AG10803 (cell line): ENCODE measurements around the gene INPP5K.

Experiments
- DNase-seq: peaks from one replicate; pipeline ENCODE4 v3.0.0; 2010; ENCODE audit warnings: low read depth
- H3K4me3 ChIP-seq: 2 replicates; pipeline ENCODE4 v1.5.1; 2011; ENCODE audit warnings: mild to moderate bottlenecking, low read length, control low read depth
- CTCF ChIP-seq: conservative IDR thresholded peaks from 2 replicates; pipeline ENCODE4 v1.5.1; 2011; ENCODE audit warnings: mild to moderate bottlenecking, low read length, control low read depth, inconsistent platforms

The INPP5K gene

DNA sequence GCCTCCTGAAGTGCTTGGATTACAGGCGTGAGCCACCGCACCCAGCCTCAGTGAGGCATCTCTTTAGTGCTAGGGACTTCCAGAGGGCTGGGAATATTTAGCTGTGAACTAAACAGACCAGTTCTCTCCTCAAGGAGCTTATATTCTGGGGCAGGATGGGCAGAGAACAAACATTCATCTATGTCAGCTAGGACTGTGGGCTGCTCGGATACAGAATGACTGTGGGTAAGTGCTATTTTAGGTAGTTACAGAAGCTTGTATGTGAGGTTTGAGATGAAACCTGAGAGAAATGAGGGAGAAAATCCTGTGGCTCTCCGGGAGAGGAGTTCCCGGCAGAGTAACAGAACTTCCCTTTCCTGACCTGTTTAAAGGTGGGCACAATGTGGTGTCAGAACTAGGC, 6.2 kb upstream of the INPP5K start:
- H3K4me3 ChIP-seq: no peak overlapping the region

DNA sequence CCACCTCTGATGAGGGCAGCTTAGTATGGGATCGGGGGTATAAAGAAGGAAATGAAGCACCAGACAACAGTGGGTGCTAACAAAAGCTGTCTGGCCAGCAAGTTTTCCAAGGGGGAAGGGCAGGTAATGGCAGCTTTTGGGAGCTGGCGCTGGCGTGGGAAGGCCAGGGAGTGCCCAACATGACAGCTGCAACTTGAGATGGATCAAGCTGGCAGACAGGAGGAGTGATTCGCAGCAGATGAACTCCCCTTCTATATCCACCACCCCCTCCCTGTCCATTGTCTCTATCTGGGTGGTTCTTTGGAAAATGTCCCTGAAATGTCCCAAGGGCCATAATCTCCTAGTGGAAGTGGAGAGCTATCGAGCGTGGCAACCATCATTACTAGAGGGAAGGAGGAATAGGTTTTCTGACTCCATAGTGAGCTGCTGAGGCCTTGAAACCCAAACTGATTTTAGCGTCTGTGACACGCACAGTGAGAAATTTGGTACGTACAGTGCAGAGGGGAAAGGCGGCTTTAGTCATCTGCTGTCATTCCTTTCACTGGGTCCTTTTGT, 4.8 kb upstream of the INPP5K start:
- DNase-seq: no peak
- H3K4me3 ChIP-seq: no peak overlapping the region
- no peak for TF ChIP-seq CTCF

More for the DNA sequence above, 6.2 kb upstream of the INPP5K start:
- TF ChIP-seq CTCF: no peak
- DNase-seq: no peak

- no peak overlapping the region for H3K4me3 ChIP-seq
- DNase-seq: no peak
- TF ChIP-seq CTCF: no peak
Measured at GRCh38 chr17:1519678-1520077, 3.3 kb upstream of the INPP5K start.

DNA sequence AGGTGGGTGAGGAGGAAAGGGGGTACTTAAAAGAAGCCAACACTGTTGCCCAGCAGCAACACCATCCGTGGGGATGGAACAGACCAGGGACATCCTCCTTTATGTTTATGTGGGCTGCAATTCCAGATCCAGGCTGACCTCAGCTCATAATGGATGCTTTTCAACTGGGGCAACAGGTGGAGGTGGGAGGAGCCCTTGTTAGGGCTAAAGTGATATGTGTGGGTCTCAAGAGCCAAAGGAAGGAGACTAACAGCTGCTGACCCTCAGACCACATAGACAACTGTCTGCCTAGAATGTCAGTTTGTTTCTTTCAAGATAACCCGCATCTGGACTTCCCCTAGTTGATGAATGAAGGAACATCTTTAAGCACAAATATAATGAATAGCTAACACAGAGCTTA, 2.0 kb upstream of the INPP5K start:
- no peak for TF ChIP-seq CTCF
- DNase-seq: no peak
- H3K4me3 ChIP-seq: no peak overlapping the region

DNA sequence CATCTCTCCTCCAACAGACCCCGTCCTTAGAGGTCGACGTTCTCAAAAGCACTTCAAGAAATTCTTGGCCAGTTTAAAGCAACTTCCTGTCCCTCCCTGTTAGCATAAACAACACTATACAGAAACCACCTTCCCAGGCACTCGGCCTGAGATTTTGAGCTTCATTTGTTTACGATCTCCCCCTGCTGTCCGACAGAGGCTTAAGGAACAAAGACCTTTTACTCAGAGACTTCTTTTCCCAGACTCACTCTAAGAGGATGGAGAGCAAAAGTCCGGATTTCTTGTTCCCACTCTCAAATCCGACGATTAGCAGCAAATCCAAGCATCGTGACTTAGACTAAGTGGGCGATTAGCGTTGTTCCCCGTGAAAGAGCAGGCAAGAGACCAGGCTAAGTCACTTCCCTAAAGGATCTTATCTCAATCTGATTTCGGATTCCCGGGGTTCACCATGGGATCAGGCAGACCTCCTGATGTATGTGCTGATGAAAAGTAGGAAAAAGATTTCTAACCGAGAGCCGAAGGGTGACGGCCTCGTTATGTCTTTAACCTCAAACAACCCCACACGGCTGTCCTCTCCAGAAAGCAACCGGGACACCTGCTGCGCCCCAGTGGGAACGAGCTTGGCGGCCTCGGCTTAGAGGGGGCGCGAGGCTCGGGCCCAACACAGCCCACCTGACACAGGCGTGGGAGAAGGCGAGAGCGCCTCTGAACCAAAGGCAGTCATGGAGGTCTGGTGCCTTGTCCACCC, 598 bp downstream of the INPP5K start:
- peak overlapping the region; percentile 97 for H3K4me3 ChIP-seq
- peak; percentile 89 for DNase-seq
- TF ChIP-seq CTCF: peak; percentile 80

- DNase-seq: no peak
- H3K4me3 ChIP-seq: no peak overlapping the region
- TF ChIP-seq CTCF: no peak
Measured at GRCh38 chr17:1512351-1512750, 4.1 kb downstream of the INPP5K start.

- TF ChIP-seq CTCF: no peak
- DNase-seq: peak; percentile 76
- H3K4me3 ChIP-seq: no peak overlapping the region
Measured at GRCh38 chr17:1511756-1512321, 4.6 kb downstream of the INPP5K start.
